HepG2 (cell line): ENCODE measurements around the gene OR5K1. TPM values are rescaled to one million over a fixed set of nuclear protein-coding genes. Genes with fewer than 3 reads are reported as not detected.

Experiments
- ATAC-seq: fragments of 200-7000 bp; cut with Tn5 transposase; 3 replicates; pipeline ENCODE4 v1.9.1; 2020; ENCODE audit warnings: mild to moderate bottlenecking, moderate library complexity
- BruUV-seq: library from RNA; stranded (reverse); fragments of 400-500 nt; replicated peaks from 2 replicates; lab custom pipeline; 2021; lab: Mats Ljungman, UMichigan
- CTCF ChIA-PET: fragments of 300-600 bp; formaldehyde crosslinking; extraction: SDS; loops from one replicate; lab custom pipeline; 2021; ENCODE audit warnings: low total read pairs, inconsistent platforms, low intra/inter-chr PET ratio; lab: Yijun Ruan, JAX
- POLR2A ChIA-PET: fragments of 350-600 bp; sonication (Branson Sonifier 250); formaldehyde crosslinking; loops from one replicate; lab custom pipeline; 2020; ENCODE audit warnings: antibody characterized with exemption, inconsistent platforms; lab: Yijun Ruan, JAX
- DNase-seq: peaks from one replicate; pipeline ENCODE4 v3.0.0-alpha.2; 2015; ENCODE audit warnings: low spot score
- FAIRE-seq: peaks from 3 replicates; lab custom pipeline; 2011; peaks lifted over from hg19 to GRCh38; lab: Jason Lieb, UNC
- H2AFZ ChIP-seq: one replicate; pipeline ENCODE4 v1.6.1; 2011; ENCODE audit warnings: low read length, inconsistent platforms
- H3K27ac ChIP-seq: fragments of 300-600 bp; 3 replicates; pipeline ENCODE4 v1.8.0; 2011; ENCODE audit warnings: mixed run types, mild to moderate bottlenecking, mixed read lengths, low read length, inconsistent platforms; ENCODE audit not compliant: insufficient read depth; ENCODE audit errors: extremely low read length
- H3K27me3 ChIP-seq, 2 experiments: fragments of 200-600 bp in 1 of 2; 2 replicates in 1 of 2; 3 replicates in 1 of 2; pipeline versions ENCODE4 v1.6.0 to v1.8.0; 2011; ENCODE audit warnings: low read length in 2 of 2, mild to moderate bottlenecking in 2 of 2, moderate library complexity in 2 of 2, inconsistent platforms in 1 of 2; ENCODE audit not compliant: insufficient read depth in 2 of 2, control insufficient read depth in 1 of 2
- H3K36me3 ChIP-seq, 2 experiments: fragments of 200-600 bp in 1 of 2; replicated peaks in 1 of 2; 2 replicates in 1 of 2; 3 replicates in 1 of 2; pipeline versions ENCODE4 v1.5.1 to v1.8.0; 2011; ENCODE audit warnings: low read length in 2 of 2, inconsistent platforms in 1 of 2; ENCODE audit not compliant: insufficient read depth in 2 of 2, control insufficient read depth in 1 of 2
- H3K4me1 ChIP-seq: 2 replicates; pipeline ENCODE4 v1.5.1; 2012; ENCODE audit warnings: low read length, inconsistent platforms; ENCODE audit not compliant: insufficient read depth
- H3K4me2 ChIP-seq: 2 replicates; pipeline ENCODE4 v1.6.0; 2011; ENCODE audit warnings: low read depth, low read length, inconsistent platforms
- H3K4me3 ChIP-seq, 3 experiments: fragments of 200-600 bp in 1 of 3; sonication (generic), shearing (Covaris generic) in 1 of 3; replicated peaks in 1 of 3; 2 replicates each; pipeline ENCODE4 v1.5.1; 2011 to 2016; ENCODE audit warnings: low read length in 3 of 3, inconsistent platforms in 2 of 3, low read depth in 2 of 3, mild to moderate bottlenecking in 2 of 3, control low read depth in 1 of 3, mixed read lengths in 1 of 3; ENCODE audit not compliant: insufficient read depth in 1 of 3
- H3K79me2 ChIP-seq: one replicate; pipeline ENCODE4 v1.6.1; 2011; ENCODE audit warnings: low read length, inconsistent platforms; ENCODE audit not compliant: insufficient read depth
- H3K9ac ChIP-seq: 2 replicates; pipeline ENCODE4 v1.6.0; 2011; ENCODE audit warnings: mild to moderate bottlenecking, low read depth, low read length, inconsistent platforms; ENCODE audit not compliant: insufficient read depth
- H3K9me3 ChIP-seq: 2 replicates; pipeline ENCODE4 v1.5.1; 2012; ENCODE audit warnings: mild to moderate bottlenecking, low read length
- H4K20me1 ChIP-seq: 2 replicates; pipeline ENCODE4 v1.6.0; 2011; ENCODE audit warnings: inconsistent platforms, mild to moderate bottlenecking, low read length, moderate library complexity; ENCODE audit not compliant: insufficient read depth
- HCFC1 ChIP-seq: fragments of 150-350 bp; IDR thresholded peaks from 2 replicates; pipeline ENCODE4 v1.6.1; 2014; ENCODE audit warnings: low read depth, low read length
- HMG20A ChIP-seq: IDR thresholded peaks from 2 replicates; pipeline ENCODE4 v1.6.1; 2016; ENCODE audit warnings: borderline replicate concordance
- MIER2 ChIP-seq: IDR thresholded peaks from 2 replicates; pipeline ENCODE4 v1.6.1; 2016; ENCODE audit warnings: missing biosample characterization, missing genetic modification reagents
- NONO ChIP-seq, 2 experiments: fragments of 450-650 bp in 1 of 2; sonication (generic) in 1 of 2; formaldehyde crosslinking in 1 of 2; IDR thresholded peaks in 1 of 2; conservative IDR thresholded peaks in 1 of 2; 2 replicates each; pipeline versions ENCODE4 v1.6.1 to v1.8.0; 2017 to 2022; ENCODE audit warnings: mild to moderate bottlenecking in 1 of 2, missing genetic modification reagents in 1 of 2, moderate library complexity in 1 of 2
- SNAPC4 ChIP-seq: sonication (generic); formaldehyde crosslinking; IDR thresholded peaks from 2 replicates; pipeline ENCODE4 v1.4.0; 2020; ENCODE audit warnings: mild to moderate bottlenecking, missing genetic modification reagents
- ZNF350 ChIP-seq: sonication (generic); formaldehyde crosslinking; IDR thresholded peaks from 2 replicates; pipeline ENCODE4 v1.4.0; 2020; ENCODE audit warnings: mild to moderate bottlenecking, low read depth, missing genetic modification reagents, borderline replicate concordance
- ZNF446 ChIP-seq: sonication (generic); formaldehyde crosslinking; IDR thresholded peaks from 2 replicates; pipeline ENCODE4 v1.5.0; 2020; ENCODE audit warnings: mild to moderate bottlenecking, missing genetic modification reagents
- ZNF598 ChIP-seq: sonication (generic); formaldehyde crosslinking; IDR thresholded peaks from 2 replicates; pipeline ENCODE4 v1.5.1; 2020; ENCODE audit warnings: mild to moderate bottlenecking, missing genetic modification reagents, borderline replicate concordance
- ZNF761 ChIP-seq: sonication (generic); formaldehyde crosslinking; conservative IDR thresholded peaks from 2 replicates; pipeline ENCODE4 v1.4.0; 2020; ENCODE audit warnings: mild to moderate bottlenecking, missing genetic modification reagents
- ZSCAN21 ChIP-seq: sonication (generic); formaldehyde crosslinking; IDR thresholded peaks from 2 replicates; pipeline ENCODE4 v1.8.0; 2022; ENCODE audit warnings: mild to moderate bottlenecking, missing genetic modification reagents, moderate library complexity, borderline replicate concordance
- WGBS: methylation state at CpG from one replicate; pipeline ENCODE4 v1.1.6; 2017; ENCODE audit warnings: low lambda C conversion rate; 5-methylcytosine and 5-hydroxymethylcytosine counted together
- in situ Hi-C: cut with HindIII; loops from 2 replicates; pipeline ENCODE4 v1.10.0; 2017; ENCODE audit warnings: low pct_unique_long_range_greater_than_20kb; ENCODE audit not compliant: extremely low pct_ligation_motif_present
- intact Hi-C: fragments of 100-400 bp; cut with micrococcal nuclease; formaldehyde crosslinking; loops from one replicate; pipeline ENCODE4 v1.10.0; 2022; ENCODE audit not compliant: unreplicated experiment
- polyA plus RNA-seq, 8 experiments: library from polyadenylated mRNA; depleted of rRNA in 3 of 8; stranded (reverse) in 7 of 8; unstranded in 1 of 8; fragments of >200 nt; fragmentation: Illumina TruSeq in 4 of 8; extraction: Trizol in 4 of 8; gene quantifications; 2 replicates each; pipeline versions ENCODE4 v1.2.1 to v1.2.3, GENCODE V29; 2011 to 2016; ENCODE audit warnings: low read depth in 4 of 8, missing spikeins in 1 of 8, mixed read lengths in 1 of 8; ENCODE audit not compliant: insufficient read depth in 1 of 8
- total RNA-seq, 5 experiments: library from RNA; depleted of rRNA; stranded (reverse); fragments of >200 nt; fragmentation: Illumina TruSeq; extraction: Trizol; gene quantifications; 2 replicates each; pipeline ENCODE4 v1.2.3, GENCODE V29; 2016; ENCODE audit warnings: low read depth in 1 of 5

Gene OR5K1
- total and polyA plus RNA-seq, 2 of the 13 experiments (the other 11 are each of a cell fraction or from before 2014, with no cell fraction given), result not detected

- no peak for TF ChIP-seq SNAPC4 (CRISPR knock-in tag)
Observed at GRCh38 chr3:98482717-98483482, 19.9 kb downstream of the OR5K1 start (continued).

- 18% methylated on average over 3 of the region's 3 CpGs for WGBS
- TF ChIP-seq MIER2 (CRISPR knock-in tag) (no peak), ZSCAN21 (CRISPR knock-in tag) (no peak), ZNF761 (CRISPR knock-in tag) (no peak), ZNF446 (CRISPR knock-in tag) (no peak), ZNF350 (no peak), ZNF598 (CRISPR knock-in tag) (no peak), HCFC1 (no peak), NONO (IDR thresholded peaks at IDR 0.05) (no peak), NONO (CRISPR knock-in tag; conservative IDR thresholded peaks at IDR 0.05) (no peak), HMG20A (no peak)
- Histone ChIP-seq H3K4me1 (no peaks in the 10 kb centered on the region), H3K9ac (no peak overlapping the region), H2AFZ (no peak overlapping the region), H3K36me3 (no peaks in the 10 kb centered on the region), H4K20me1 (no peaks in the 10 kb centered on the region), H3K79me2 (no peaks in the 10 kb centered on the region), H3K4me3 (no peak overlapping the region), H3K27me3 (no peaks in the 10 kb centered on the region; a peak in 1 of 5 replicates), H3K4me2 (no peak overlapping the region; the same call in 1 of the 2 replicates), H3K9me3 (no peaks in the 10 kb centered on the region), H3K27ac (no peak overlapping the region)
- intact Hi-C loops, result no loop called here
- POLR2A ChIA-PET, result no interaction called here
- FAIRE-seq, result no peak
- no peak for DNase-seq
- CTCF ChIA-PET, result no interaction called here
- BruUV-seq, result no TSS peak
- ATAC-seq, result no peak
- in situ Hi-C loops, result no loop called here
Observed at GRCh38 chr3:98483626-98484025, 20.6 kb downstream of the OR5K1 start.
